Heart right ventricle (tissue), 16 donors: ENCODE data around the gene ABAT. TPM values are rescaled to one million over a fixed set of nuclear protein-coding genes. Genes with fewer than 3 reads are reported as not detected.
A peak's percentile ranks its signal among the peaks of the same experiment; 100 is the strongest.
"Not testable (repeated sequence)": the region's sequence is repeated elsewhere in the genome, so short reads cannot be mapped to it uniquely, and the experiment has no call there.

ENCODE experiments used
- ATAC-seq, 8 donors: fragments of 200-7000 bp; cut with Tn5 transposase; one replicate each; pipeline ENCODE4 v1.9.1; 2020; ENCODE audit warnings: mild to moderate bottlenecking in 8 of 8, moderate library complexity in 8 of 8, moderate number of reproducible peaks in 1 of 8
- DNase-seq, 2 donors: peaks; one replicate each; pipeline ENCODE4 v3.0.0-alpha.2; 2020
- H3K27ac ChIP-seq, 10 donors: fragments of 200-600 bp; sonication (generic) in 2 of 10; one replicate each; pipeline versions ENCODE4 v1.5.0 to v1.8.0; 2020 to 2022; ENCODE audit warnings: mild to moderate bottlenecking in 3 of 10
- H3K27me3 ChIP-seq, 7 donors: fragments of 200-600 bp; one replicate each; pipeline ENCODE4 v1.8.0; 2021 to 2022; ENCODE audit warnings: mild to moderate bottlenecking in 2 of 7
- H3K36me3 ChIP-seq, 9 donors: fragments of 200-600 bp; sonication (generic) in 1 of 9; one replicate each; pipeline versions ENCODE4 v1.5.0 to v1.8.0; 2020 to 2022; ENCODE audit warnings: mild to moderate bottlenecking in 2 of 9
- H3K4me1 ChIP-seq, 9 donors: fragments of 200-600 bp; sonication (generic) in 1 of 9; one replicate each; pipeline versions ENCODE4 v1.5.0 to v1.8.0; 2020 to 2022; ENCODE audit warnings: mild to moderate bottlenecking in 4 of 9
- H3K4me3 ChIP-seq, 10 donors: fragments of 200-600 bp; sonication (generic) in 2 of 10; one replicate each; pipeline versions ENCODE4 v1.5.0 to v1.8.0; 2020 to 2022; ENCODE audit warnings: mild to moderate bottlenecking in 7 of 10, moderate library complexity in 2 of 10
- H3K9me3 ChIP-seq, 11 donors: fragments of 200-600 bp in 10 of 11; sonication (generic) in 2 of 11; one replicate each; pipeline versions ENCODE4 v1.5.0 to v1.8.0; 2013 to 2022; ENCODE audit warnings: mild to moderate bottlenecking in 2 of 11, control low read depth in 1 of 11, moderate library complexity in 1 of 11
- WGBS, 2 donors: extraction: QIAGEN DNeasy Blood & Tissue Kit; methylation state at CpG; one replicate each; pipeline ENCODE4 v1.1.7; 2013; ENCODE audit warnings: inconsistent platforms in 1 of 2; 5-methylcytosine and 5-hydroxymethylcytosine counted together
- intact Hi-C, 10 donors: fragments of 100-400 bp; cut with DNase I; formaldehyde crosslinking; loops; one replicate each; pipeline versions ENCODE4 v1.11.1 to v1.14.2; 2022
- polyA plus RNA-seq, 2 donors: library from polyadenylated mRNA; stranded (reverse); fragments of 200-250 nt; gene quantifications; one replicate each; pipeline ENCODE4 v1.2.3, GENCODE V29; 2013
- total RNA-seq, 10 donors: library from RNA; stranded (reverse); fragmentation: NEBNext Ultra II Directional in 3 of 10; extraction: Animal tissue kit (Norgen Biotek cat#: 25700) in 3 of 10; gene quantifications; one replicate each; pipeline versions ENCODE4 v1.2.1 to v1.2.4, GENCODE V29; 2021 to 2023
- TF ChIP-seq, protein P1 (sequence below), 9 donors: fragments of 200-600 bp; sonication (generic) in 2 of 9; IDR thresholded peaks; one replicate each; pipeline versions ENCODE4 v1.5.0 to v1.8.0; 2021 to 2022; ENCODE audit warnings: antibody characterized with exemption in 9 of 9, mild to moderate bottlenecking in 5 of 9, moderate library complexity in 1 of 9
- donor health status: Arrhythmogenic right ventricular cardiomyopathy.
- donor health status: ischemic (EF 13 %, LVEDD 7.1; RV severe dilation, severe dysfunction).
- donor health status: healthy with polysubstance abuse.
- donor health status: DM: no; HTN: yes; CAD: no.
- donor health status: DM: no; HTN: no; CAD: no.
- donor health status: ischemic (EF 25% LVEDD 6.9; RV normal size, moderate dysfunction).
- donor health status: ischemic (EF 25% LVEDD 5.7; RV mildly dilated, moderate dysfunction).
- donor health status: healthy.
- donor health status: DM: yes; HTN: yes; CAD: no.
- donor health status: Ischemic cardiomyopathy.
- donor health status: ischemic (EF 35%, LVEDD 5.7; RV mildly dilated, moderate dysfunction).
- donor health status: nonischemic (EF 11% LVEDD 7.7; RV severe dilation, severe dysfunction).
- donor health status: DM: yes; HTN: yes; CAD: no.
- donor health status: PGD.
- donor health status: ischemic (EF 29% LVEDD 5.4; RV normal size, mild dysfunction).
- donor health status: nonischemic (EF 23%, LVEDD 6.1; RV moderate dilation, normal function).

ABAT gene
- total and polyA plus RNA-seq, 12 donors: 2.2 to 35.9 (median 14.0) TPM

DNA sequence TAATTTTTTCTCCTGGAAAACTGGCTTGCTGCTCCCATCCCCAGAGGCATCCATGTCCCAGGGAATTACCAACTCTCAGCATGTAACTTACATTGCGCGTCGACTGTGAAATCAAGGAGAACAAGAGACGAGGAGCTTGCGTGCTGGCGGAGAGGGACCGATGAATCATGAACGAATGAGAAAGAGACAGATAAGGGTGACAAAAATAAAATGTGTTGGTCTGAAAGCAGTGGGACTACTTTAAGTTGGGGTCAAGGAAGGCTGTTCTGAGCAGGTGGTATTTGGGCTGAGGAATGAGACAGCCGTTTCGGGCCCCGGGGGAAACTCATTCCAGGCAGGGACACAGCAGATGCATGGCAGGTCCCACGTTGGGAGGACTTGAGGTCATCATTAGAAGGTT lies 22.5 kb downstream of the ABAT start:
- intact Hi-C loops: no loop called here
- Histone ChIP-seq H3K4me1 (no peaks in the 10 kb centered on the region), H3K4me3 (no peak overlapping the region), H3K36me3 (peaks cover 0 to 9% (median 0%) of the 10 kb centered on the region in 9 donors), H3K27ac (no peak overlapping the region), H3K27me3 (no peaks in the 10 kb centered on the region), H3K9me3 (no peaks in the 10 kb centered on the region)
- WGBS, 2 donors: 73 to 76% methylated on average over 12 of the region's 12 CpGs
- TF ChIP-seq, protein P1, sequence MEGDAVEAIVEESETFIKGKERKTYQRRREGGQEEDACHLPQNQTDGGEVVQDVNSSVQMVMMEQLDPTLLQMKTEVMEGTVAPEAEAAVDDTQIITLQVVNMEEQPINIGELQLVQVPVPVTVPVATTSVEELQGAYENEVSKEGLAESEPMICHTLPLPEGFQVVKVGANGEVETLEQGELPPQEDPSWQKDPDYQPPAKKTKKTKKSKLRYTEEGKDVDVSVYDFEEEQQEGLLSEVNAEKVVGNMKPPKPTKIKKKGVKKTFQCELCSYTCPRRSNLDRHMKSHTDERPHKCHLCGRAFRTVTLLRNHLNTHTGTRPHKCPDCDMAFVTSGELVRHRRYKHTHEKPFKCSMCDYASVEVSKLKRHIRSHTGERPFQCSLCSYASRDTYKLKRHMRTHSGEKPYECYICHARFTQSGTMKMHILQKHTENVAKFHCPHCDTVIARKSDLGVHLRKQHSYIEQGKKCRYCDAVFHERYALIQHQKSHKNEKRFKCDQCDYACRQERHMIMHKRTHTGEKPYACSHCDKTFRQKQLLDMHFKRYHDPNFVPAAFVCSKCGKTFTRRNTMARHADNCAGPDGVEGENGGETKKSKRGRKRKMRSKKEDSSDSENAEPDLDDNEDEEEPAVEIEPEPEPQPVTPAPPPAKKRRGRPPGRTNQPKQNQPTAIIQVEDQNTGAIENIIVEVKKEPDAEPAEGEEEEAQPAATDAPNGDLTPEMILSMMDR (IDR thresholded peaks at IDR 0.05): no peak
- peak in 1 of 8 donors; percentile 65 for ATAC-seq
- DNase-seq: no peak

DNA sequence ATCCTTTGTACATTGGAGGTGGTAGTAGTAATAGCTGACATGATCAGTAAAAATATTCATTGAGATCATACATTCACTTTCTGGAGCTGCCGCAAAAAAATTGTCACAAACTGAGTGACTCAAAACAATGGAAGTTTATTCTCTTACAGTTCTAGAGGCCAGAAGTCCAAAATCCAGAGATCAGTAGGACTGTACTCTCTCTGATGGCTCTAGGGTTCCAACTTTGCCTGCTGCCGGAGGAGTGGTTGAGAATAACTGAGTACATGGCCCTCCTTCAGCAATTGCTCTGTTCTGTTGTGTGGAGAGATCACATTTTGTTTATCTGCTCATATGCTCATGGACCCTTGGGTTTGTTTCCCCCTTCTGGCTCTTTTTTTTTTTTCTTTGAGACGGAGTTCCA lies 23.5 kb downstream of the ABAT start:
- Histone ChIP-seq H3K27ac (no peak overlapping the region), H3K4me1 (no peaks in the 10 kb centered on the region), H3K9me3 (no peaks in the 10 kb centered on the region), H3K27me3 (no peaks in the 10 kb centered on the region), H3K36me3 (peaks cover 0 to 9% (median 0%) of the 10 kb centered on the region in 9 donors), H3K4me3 (no peak overlapping the region)
- intact Hi-C loops: no loop called here
- TF ChIP-seq, protein P1 (IDR thresholded peaks at IDR 0.05): no peak
- ATAC-seq (no peak), DNase-seq (no peak)
- 29 to 32% methylated on average over 3 of the region's 3 CpGs for WGBS, 2 donors

DNA sequence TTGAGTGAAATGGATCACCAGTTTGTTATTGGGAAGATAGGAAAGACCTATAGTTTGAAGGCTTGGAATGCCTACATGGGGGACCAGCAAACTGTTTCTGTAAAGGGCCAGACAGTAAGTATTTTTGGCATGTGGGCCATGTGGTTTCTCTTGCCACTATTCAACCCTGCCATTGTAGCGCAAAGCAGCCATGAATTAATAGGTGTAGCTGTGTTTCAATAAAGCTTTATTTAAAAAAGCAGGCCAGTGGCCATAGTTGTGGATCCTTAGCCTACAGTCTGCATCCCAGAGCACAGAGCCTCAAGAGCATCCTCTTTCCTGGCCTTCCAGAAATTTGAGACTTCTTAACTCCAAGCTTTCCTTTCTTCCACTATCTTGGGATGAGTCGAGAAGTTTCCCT lies 29.3 kb downstream of the ABAT start:
- intact Hi-C loops: loop anchor here in 1 of 10 donors (5.0 kb wide), 1 partner anchor 1616 kb away; no protein-coding TSS in a partner anchor
- no peak overlapping the region for H3K4me3 ChIP-seq
- DNase-seq (no peak), ATAC-seq (no peak)
- no peaks in the 10 kb centered on the region for H3K9me3 ChIP-seq
- TF ChIP-seq, protein P1 (IDR thresholded peaks at IDR 0.05): no peak
- peaks cover 0 to 9% (median 0%) of the 10 kb centered on the region in 9 donors for H3K36me3 ChIP-seq
- H3K27ac ChIP-seq: no peak overlapping the region
- H3K4me1 ChIP-seq: no peaks in the 10 kb centered on the region
- 93 to 94% methylated on average over 2 of the region's 2 CpGs for WGBS, 2 donors
- no peaks in the 10 kb centered on the region for H3K27me3 ChIP-seq

DNA sequence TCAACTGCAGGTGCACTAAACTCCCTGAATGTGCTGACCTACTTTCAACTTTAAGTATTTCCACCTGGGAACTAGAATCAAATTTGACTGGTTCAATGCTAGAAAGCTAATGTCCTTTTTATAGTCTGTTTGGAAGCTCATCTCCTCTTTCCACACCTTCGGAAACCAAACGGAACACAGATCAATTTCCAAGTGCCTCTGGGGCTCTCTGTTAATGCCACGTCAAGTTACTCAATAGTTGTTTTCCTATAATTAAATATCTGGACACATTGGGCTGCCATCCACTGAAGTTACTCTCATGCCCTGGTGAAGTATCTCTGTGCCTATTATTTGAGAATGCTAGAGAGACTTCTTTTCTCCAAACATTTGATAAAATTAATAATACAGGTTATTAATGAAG lies 29.7 kb downstream of the ABAT start:
- Histone ChIP-seq H3K36me3 (peaks cover 0 to 9% (median 0%) of the 10 kb centered on the region in 9 donors), H3K4me3 (no peak overlapping the region), H3K27ac (no peak overlapping the region), H3K9me3 (no peaks in the 10 kb centered on the region), H3K27me3 (no peaks in the 10 kb centered on the region), H3K4me1 (no peaks in the 10 kb centered on the region)
- TF ChIP-seq, protein P1 (IDR thresholded peaks at IDR 0.05): no peak
- ATAC-seq (no peak), DNase-seq (no peak)
- 94 to 96% methylated on average over 3 of the region's 3 CpGs for whole genome bisulfite sequencing, 2 donors
- intact Hi-C loops: loop anchor here in 1 of 10 donors (5.0 kb wide), 1 partner anchor 1617 kb away; no protein-coding TSS in a partner anchor

DNA sequence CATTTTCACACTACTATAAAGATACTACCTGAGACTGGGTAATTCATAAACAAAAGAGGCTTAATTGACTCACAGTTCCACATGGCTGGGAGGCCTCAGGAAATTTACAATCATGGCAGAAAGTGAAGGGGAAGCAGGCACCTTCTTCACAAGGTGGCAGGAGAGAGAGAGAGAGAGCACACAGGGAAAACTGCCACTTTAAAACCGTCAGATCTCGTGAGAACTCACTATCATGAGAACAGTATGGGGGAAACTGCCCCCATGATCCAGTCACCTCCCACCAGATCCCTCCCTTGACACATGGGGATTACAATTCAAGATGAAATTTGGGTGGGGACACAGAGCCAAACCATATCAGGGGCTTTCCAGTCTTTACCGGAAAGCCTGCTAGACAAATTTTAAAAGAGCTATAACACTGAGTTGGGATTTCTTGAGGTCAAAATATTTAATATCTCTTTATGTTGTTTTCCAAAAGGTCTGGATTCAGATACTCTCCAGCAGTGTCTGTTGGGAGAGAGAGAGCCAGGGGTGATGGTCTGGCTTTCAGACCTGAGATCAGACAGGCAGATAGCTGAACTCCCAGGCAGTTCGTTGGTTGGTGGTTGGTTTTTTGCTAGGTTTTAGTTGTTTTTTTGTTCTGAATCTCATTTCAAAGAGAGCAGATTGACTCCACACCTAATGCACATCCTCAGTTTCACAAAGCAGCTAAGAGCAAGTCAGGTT lies 30.8 kb downstream of the ABAT start:
- ATAC-seq, H3K9me3 ChIP-seq, H3K27ac ChIP-seq, H3K4me1 ChIP-seq, H3K4me3 ChIP-seq, H3K27me3 ChIP-seq, intact Hi-C loops, H3K36me3 ChIP-seq, DNase-seq: not testable (repeated sequence)
- WGBS, 2 donors: 43 to 52% methylated on average over 4 of the region's 4 CpGs
